ENCODE measurements around the gene NRP1. TPM values are rescaled to one million over a fixed set of nuclear protein-coding genes. Genes with fewer than 3 reads are reported as not detected.
"Not testable (repeated sequence)": the region's sequence is repeated elsewhere in the genome, so short reads cannot be mapped to it uniquely, and the experiment has no call there.

The NRP1 gene
- total and polyA plus RNA-seq, 2 donors: 15.4 to 15.8 TPM

DNA sequence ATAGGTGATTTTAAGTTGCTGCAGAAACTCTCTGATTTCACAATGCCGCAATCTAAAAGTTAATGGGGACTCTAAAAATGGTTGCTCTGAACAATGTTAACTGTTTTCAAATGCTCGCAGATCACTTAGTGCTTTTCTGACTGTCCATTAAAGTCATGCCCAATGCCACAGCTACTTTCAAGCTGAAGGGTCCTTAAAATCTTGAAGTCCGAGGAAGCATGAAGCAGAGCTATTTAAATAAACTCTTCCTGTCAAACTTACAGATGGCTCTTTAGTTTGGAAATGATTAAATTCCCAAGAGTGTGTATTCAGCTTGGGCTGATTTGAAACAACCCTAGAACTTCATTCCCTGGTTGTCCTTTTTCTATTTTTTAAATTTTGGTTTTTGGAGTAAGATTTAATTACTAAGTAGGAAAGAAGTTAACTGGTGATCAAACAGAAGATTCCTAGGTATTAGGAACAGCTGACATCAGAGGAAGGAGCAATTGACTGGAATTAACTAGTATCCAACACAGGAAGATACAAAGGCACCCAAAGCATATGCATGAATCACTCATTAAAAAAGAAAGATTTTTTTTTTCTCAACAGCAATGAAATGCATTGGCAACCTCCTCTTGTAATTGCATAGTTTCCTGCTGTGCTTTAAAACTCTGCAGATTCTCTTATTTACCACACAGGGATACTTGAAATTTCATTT lies 105.1 kb downstream of the NRP1 start:
- Histone ChIP-seq H3K4me3 (ENCODE audit: low read length in 2 of 2) (no peak overlapping the region), H3K4me1 (ENCODE audit: control insufficient read depth in 2 of 2, insufficient read depth in 2 of 2, low read length in 2 of 2) (no peaks in the 10 kb centered on the region), H3K9me3 (ENCODE audit: control insufficient read depth in 2 of 2, insufficient read depth in 1 of 2, low read length in 1 of 2) (no peaks in the 10 kb centered on the region), H3K36me3 (ENCODE audit: control insufficient read depth in 2 of 2, insufficient read depth in 2 of 2, low read length in 1 of 2) (no peaks in the 10 kb centered on the region), H3K27ac (ENCODE audit: low read depth in 1 of 2, low read length in 1 of 2) (no peak overlapping the region), H3K27me3 (ENCODE audit: control insufficient read depth in 2 of 2, insufficient read depth in 1 of 2, low read length in 1 of 2) (no peaks in the 10 kb centered on the region)
- WGBS: 99% methylated on average over 3 of the region's 3 CpGs
- no peak for DNase-seq (ENCODE audit: low read depth in 6 of 9, low spot score in 9 of 9)

DNA sequence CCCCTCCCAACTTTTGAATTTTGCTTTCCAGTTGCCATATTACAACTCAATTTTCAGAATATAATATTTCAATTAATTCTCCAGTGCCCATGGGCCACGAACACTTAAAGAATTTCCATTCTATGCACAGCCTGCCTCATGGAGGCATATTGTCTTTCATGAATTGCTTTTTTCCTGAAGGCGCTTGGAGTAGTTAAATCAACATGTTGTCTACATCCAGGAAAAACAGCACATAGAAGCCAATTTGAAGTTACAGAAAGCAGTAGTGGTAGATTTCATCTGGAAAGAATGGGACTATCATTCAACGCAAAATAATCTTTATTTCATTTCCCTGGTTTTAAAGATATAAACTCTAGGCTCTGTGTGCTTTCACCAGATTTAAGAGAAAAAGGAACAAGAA lies 106.0 kb downstream of the NRP1 start:
- H3K27me3 ChIP-seq (ENCODE audit: control insufficient read depth in 2 of 2, insufficient read depth in 1 of 2, low read length in 1 of 2): no peaks in the 10 kb centered on the region
- H3K9me3 ChIP-seq (ENCODE audit: control insufficient read depth in 2 of 2, insufficient read depth in 1 of 2, low read length in 1 of 2): no peaks in the 10 kb centered on the region
- 95% methylated on average over 3 of the region's 3 CpGs for WGBS
- DNase-seq (ENCODE audit: low read depth in 6 of 9, low spot score in 9 of 9): no peak
- no peaks in the 10 kb centered on the region for H3K36me3 ChIP-seq (ENCODE audit: control insufficient read depth in 2 of 2, insufficient read depth in 2 of 2, low read length in 1 of 2)
- H3K27ac ChIP-seq (ENCODE audit: low read depth in 1 of 2, low read length in 1 of 2): no peak overlapping the region
- no peak overlapping the region for H3K4me3 ChIP-seq (ENCODE audit: low read length in 2 of 2)
- H3K4me1 ChIP-seq (ENCODE audit: control insufficient read depth in 2 of 2, insufficient read depth in 2 of 2, low read length in 2 of 2): no peaks in the 10 kb centered on the region

DNA sequence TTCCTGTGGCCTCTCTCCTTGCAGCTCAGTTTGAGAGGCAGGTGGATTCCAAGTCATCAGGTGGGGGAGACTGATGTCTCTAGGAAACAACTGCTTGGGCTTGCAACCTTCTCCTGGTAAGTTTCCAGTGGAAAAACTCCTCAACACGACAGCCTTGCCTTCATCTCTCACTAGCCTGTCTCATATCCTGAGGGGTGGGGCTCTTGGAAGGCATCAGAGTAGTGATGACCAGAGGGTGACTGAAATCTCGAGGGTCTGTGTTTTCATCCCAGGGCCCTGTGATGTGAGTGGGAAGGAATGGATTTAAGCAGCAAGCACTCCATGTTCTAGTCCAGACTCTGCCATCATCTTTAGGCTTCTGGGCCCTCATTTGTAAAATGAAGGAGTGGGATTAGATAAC lies 107.0 kb downstream of the NRP1 start:
- no peak overlapping the region for H3K4me3 ChIP-seq (ENCODE audit: low read length in 2 of 2)
- H3K27ac ChIP-seq (ENCODE audit: low read depth in 1 of 2, low read length in 1 of 2): no peak overlapping the region
- H3K27me3 ChIP-seq (ENCODE audit: control insufficient read depth in 2 of 2, insufficient read depth in 1 of 2, low read length in 1 of 2): no peaks in the 10 kb centered on the region
- H3K4me1 ChIP-seq (ENCODE audit: control insufficient read depth in 2 of 2, insufficient read depth in 2 of 2, low read length in 2 of 2): no peaks in the 10 kb centered on the region
- 54% methylated on average over 2 of the region's 2 CpGs for WGBS
- H3K36me3 ChIP-seq (ENCODE audit: control insufficient read depth in 2 of 2, insufficient read depth in 2 of 2, low read length in 1 of 2): no peaks in the 10 kb centered on the region
- H3K9me3 ChIP-seq (ENCODE audit: control insufficient read depth in 2 of 2, insufficient read depth in 1 of 2, low read length in 1 of 2): no peaks in the 10 kb centered on the region
- no peak for DNase-seq (ENCODE audit: low read depth in 6 of 9, low spot score in 9 of 9)

DNA sequence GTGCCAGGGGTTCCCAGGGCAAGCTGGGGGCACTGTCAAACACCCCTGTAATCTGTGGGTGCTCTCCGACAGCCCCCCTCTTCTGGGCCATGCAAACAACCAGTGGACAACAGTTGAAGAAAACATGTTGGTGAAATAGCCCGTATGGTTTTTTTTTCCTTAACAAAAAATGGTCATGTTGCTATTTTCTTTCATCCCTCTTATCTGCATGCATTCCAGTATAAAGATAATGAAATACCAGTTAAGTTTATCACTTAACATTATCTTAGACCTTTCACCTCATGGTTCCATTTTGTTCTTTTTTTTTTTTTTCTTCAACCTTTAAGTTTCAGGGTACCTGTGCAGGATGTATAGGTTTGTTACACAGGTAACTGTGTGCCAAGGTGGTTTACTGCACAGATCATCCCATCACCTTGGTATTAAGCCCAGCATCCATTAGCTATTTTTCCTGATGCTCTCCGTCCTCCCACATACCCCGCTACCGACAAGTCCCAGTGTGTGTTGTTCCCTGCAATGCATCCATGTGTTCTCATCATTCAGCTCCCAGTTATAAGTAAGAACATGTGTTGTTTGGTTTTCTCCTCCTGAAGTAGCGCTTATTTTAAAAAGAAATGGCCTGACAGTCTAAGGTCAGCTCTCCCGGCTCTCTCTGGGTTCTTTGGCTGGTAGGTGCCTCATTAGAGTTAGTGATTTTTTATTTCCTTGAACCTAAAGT lies 110.1 kb downstream of the NRP1 start:
- no peaks in the 10 kb centered on the region for H3K27me3 ChIP-seq (ENCODE audit: control insufficient read depth in 2 of 2, insufficient read depth in 1 of 2, low read length in 1 of 2)
- WGBS: 96% methylated on average over 7 of the region's 7 CpGs
- no peaks in the 10 kb centered on the region for H3K4me1 ChIP-seq (ENCODE audit: control insufficient read depth in 2 of 2, insufficient read depth in 2 of 2, low read length in 2 of 2)
- no peaks in the 10 kb centered on the region for H3K36me3 ChIP-seq (ENCODE audit: control insufficient read depth in 2 of 2, insufficient read depth in 2 of 2, low read length in 1 of 2)
- no peak for DNase-seq (ENCODE audit: low read depth in 6 of 9, low spot score in 9 of 9)
- H3K27ac ChIP-seq (ENCODE audit: low read depth in 1 of 2, low read length in 1 of 2): no peak overlapping the region
- H3K4me3 ChIP-seq (ENCODE audit: low read length in 2 of 2): no peak overlapping the region
- no peaks in the 10 kb centered on the region for H3K9me3 ChIP-seq (ENCODE audit: control insufficient read depth in 2 of 2, insufficient read depth in 1 of 2, low read length in 1 of 2)

DNA sequence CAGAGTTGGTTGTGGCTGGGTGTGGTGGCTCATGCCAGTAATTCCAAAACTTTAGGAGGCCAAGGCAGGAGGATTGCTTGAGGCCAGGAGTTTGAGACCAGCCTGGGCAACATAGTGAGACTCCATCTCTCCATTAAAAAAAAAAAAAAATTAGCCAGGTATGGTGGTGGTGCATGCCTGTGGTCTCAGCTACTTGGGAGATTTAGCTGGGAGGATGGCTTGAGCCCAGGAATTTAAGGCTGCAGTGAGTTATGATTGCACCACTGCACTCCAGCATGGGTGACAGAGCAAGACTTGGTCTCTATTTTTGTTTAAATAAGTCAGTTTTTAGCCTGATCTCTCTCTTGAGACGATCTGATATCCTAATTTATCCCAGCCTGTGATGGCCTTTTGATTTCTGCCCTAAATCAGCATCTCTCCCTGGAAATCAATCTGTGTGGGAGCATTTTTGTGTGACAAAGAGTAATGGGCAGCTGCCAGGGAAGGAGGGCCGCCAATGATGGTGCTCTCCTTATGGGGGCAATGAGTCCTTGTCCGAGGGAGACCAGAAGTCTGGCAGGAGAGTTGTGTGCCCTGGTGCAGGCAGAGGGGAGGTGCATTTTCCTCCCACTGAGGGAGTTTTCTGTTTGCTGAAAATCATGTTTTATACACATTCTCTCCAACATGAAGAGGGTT lies 111.0 kb downstream of the NRP1 start:
- H3K27me3 ChIP-seq (ENCODE audit: control insufficient read depth in 2 of 2, insufficient read depth in 1 of 2, low read length in 1 of 2): no peaks in the 10 kb centered on the region
- DNase-seq (ENCODE audit: low read depth in 6 of 9, low spot score in 9 of 9): no peak
- H3K27ac ChIP-seq (ENCODE audit: low read depth in 1 of 2, low read length in 1 of 2): no peak overlapping the region
- H3K4me1 ChIP-seq (ENCODE audit: control insufficient read depth in 2 of 2, insufficient read depth in 2 of 2, low read length in 2 of 2): no peaks in the 10 kb centered on the region
- 93% methylated on average over 3 of the region's 3 CpGs for WGBS
- no peaks in the 10 kb centered on the region for H3K36me3 ChIP-seq (ENCODE audit: control insufficient read depth in 2 of 2, insufficient read depth in 2 of 2, low read length in 1 of 2)
- no peak overlapping the region for H3K4me3 ChIP-seq (ENCODE audit: low read length in 2 of 2)
- H3K9me3 ChIP-seq (ENCODE audit: control insufficient read depth in 2 of 2, insufficient read depth in 1 of 2, low read length in 1 of 2): no peaks in the 10 kb centered on the region

DNA sequence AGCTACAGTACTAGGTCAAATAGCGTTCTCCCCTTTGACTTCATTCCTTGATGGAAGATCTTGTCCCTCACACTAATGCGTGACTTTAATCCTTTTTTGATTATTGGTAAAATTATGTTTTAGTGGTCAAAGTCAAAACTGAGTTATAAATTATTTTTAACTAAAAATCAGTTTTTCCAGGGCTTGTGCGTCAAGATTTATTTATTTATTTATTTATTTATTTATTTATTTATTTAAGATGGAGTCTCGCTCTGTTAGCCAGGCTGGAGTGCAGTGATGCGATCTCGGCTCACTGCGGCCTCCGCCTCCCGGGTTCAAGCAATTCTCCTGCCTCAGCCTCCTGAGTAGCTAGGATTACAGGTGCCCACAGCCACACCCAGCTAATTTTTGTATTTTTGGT lies 112.2 kb downstream of the NRP1 start:
- 98% methylated on average over 9 of the region's 9 CpGs for WGBS
- not testable (repeated sequence) for H3K36me3 ChIP-seq (ENCODE audit: control insufficient read depth in 2 of 2, insufficient read depth in 2 of 2, low read length in 1 of 2); H3K4me1 ChIP-seq (ENCODE audit: control insufficient read depth in 2 of 2, insufficient read depth in 2 of 2, low read length in 2 of 2); H3K27ac ChIP-seq (ENCODE audit: low read depth in 1 of 2, low read length in 1 of 2); H3K27me3 ChIP-seq (ENCODE audit: control insufficient read depth in 2 of 2, insufficient read depth in 1 of 2, low read length in 1 of 2); H3K4me3 ChIP-seq (ENCODE audit: low read length in 2 of 2); DNase-seq (ENCODE audit: low read depth in 6 of 9, low spot score in 9 of 9); H3K9me3 ChIP-seq (ENCODE audit: control insufficient read depth in 2 of 2, insufficient read depth in 1 of 2, low read length in 1 of 2)

DNA sequence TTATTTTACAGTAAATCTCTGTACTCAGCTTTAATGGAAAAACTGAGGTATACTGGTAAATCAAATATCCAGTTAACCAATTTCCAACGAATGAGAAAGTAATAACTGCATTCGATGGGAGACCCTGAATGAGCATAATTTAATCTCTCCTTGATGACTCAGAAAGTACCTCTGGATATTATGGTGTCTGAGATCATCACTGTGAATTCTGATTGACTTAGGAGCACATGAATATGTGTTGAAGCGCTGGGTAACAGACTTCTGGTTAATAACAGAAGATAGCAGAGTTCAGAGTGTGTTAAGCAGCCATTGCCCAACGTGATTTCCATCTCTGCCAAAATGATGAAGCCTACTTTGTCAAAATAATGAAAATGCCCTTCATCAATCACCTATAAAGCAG lies 116.6 kb downstream of the NRP1 start:
- Histone ChIP-seq H3K36me3 (ENCODE audit: control insufficient read depth in 2 of 2, insufficient read depth in 2 of 2, low read length in 1 of 2) (no peaks in the 10 kb centered on the region), H3K4me1 (ENCODE audit: control insufficient read depth in 2 of 2, insufficient read depth in 2 of 2, low read length in 2 of 2) (no peaks in the 10 kb centered on the region)

DNA sequence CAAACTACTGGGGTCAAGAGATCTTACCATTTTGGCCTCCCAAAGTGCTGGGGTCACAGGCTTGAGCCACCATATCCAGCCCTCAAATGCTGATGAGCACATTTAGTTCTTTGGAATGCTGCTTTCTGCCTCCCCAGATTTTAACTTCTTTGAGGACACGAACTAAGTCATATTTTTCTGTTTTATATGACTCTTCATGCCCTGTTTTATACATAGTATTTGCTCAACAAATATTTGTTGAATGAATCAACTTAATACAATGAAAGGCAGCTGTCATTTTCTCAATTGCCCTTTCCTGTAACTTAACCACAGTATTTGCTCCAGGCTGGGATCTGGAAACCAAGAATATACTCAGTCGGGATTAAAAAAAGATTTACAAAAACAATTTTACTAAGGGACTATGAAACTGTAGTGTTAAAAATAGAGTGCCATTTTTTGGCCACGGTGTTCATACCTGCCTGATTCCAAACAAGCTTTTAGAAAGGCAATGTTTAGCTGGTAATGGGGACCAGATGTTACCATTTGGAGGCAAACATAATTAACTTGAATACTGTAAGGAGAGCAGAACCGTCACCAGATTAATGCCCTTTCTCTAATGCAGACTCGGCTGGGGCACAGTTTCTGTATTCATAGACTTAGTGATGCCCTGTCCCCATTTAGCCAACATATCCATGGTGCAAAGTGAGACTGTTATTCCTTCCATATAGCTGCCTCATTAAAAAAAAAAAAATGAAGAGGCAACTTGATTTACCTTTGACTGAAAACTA lies 117.6 kb downstream of the NRP1 start:
- no peak overlapping the region for H3K4me3 ChIP-seq (ENCODE audit: low read length in 2 of 2)
- WGBS: 96% methylated on average over 5 of the region's 5 CpGs
- DNase-seq (ENCODE audit: low read depth in 6 of 9, low spot score in 9 of 9): no peak
- H3K36me3 ChIP-seq (ENCODE audit: control insufficient read depth in 2 of 2, insufficient read depth in 2 of 2, low read length in 1 of 2): no peaks in the 10 kb centered on the region
- H3K27me3 ChIP-seq (ENCODE audit: control insufficient read depth in 2 of 2, insufficient read depth in 1 of 2, low read length in 1 of 2): no peaks in the 10 kb centered on the region
- H3K27ac ChIP-seq (ENCODE audit: low read depth in 1 of 2, low read length in 1 of 2): no peak overlapping the region
- H3K4me1 ChIP-seq (ENCODE audit: control insufficient read depth in 2 of 2, insufficient read depth in 2 of 2, low read length in 2 of 2): no peaks in the 10 kb centered on the region
- no peaks in the 10 kb centered on the region for H3K9me3 ChIP-seq (ENCODE audit: control insufficient read depth in 2 of 2, insufficient read depth in 1 of 2, low read length in 1 of 2)

More for the DNA sequence above, 116.6 kb downstream of the NRP1 start:
- Histone ChIP-seq H3K27ac (ENCODE audit: low read depth in 1 of 2, low read length in 1 of 2) (no peak overlapping the region), H3K9me3 (ENCODE audit: control insufficient read depth in 2 of 2, insufficient read depth in 1 of 2, low read length in 1 of 2) (no peaks in the 10 kb centered on the region), H3K27me3 (ENCODE audit: control insufficient read depth in 2 of 2, insufficient read depth in 1 of 2, low read length in 1 of 2) (no peaks in the 10 kb centered on the region), H3K4me3 (ENCODE audit: low read length in 2 of 2) (no peak overlapping the region)
- 96% methylated on average over 4 of the region's 4 CpGs for WGBS
- no peak for DNase-seq (ENCODE audit: low read depth in 6 of 9, low spot score in 9 of 9)

DNA sequence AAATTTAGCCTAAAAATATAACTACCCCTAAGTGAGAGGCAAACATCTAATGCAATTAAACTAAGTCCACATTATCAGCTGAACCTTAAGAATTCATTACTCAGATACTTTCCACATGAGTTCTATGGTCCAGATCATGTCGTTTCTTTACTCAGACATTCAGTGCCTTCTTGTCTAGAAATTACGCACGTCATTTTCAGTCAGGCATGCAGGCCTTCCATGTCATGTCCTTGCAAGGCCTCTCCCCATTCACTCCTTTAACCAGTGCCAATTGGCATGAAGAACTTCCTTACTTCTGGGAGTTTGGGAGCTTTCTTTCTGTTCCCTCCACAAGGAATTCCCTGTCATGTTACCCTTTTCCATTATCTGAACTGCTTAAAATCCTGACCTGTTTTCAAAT lies 118.8 kb downstream of the NRP1 start:
- no peak overlapping the region for H3K4me3 ChIP-seq (ENCODE audit: low read length in 2 of 2)
- no peaks in the 10 kb centered on the region for H3K9me3 ChIP-seq (ENCODE audit: control insufficient read depth in 2 of 2, insufficient read depth in 1 of 2, low read length in 1 of 2)
- H3K36me3 ChIP-seq (ENCODE audit: control insufficient read depth in 2 of 2, insufficient read depth in 2 of 2, low read length in 1 of 2): no peaks in the 10 kb centered on the region
- 96% methylated on average over 3 of the region's 3 CpGs for WGBS
- H3K4me1 ChIP-seq (ENCODE audit: control insufficient read depth in 2 of 2, insufficient read depth in 2 of 2, low read length in 2 of 2): peaks cover 0 to 3% of the 10 kb centered on the region in 2 donors
- H3K27ac ChIP-seq (ENCODE audit: low read depth in 1 of 2, low read length in 1 of 2): no peak overlapping the region
- DNase-seq (ENCODE audit: low read depth in 6 of 9, low spot score in 9 of 9): no peak
- H3K27me3 ChIP-seq (ENCODE audit: control insufficient read depth in 2 of 2, insufficient read depth in 1 of 2, low read length in 1 of 2): no peaks in the 10 kb centered on the region
